Chondrocyte (in vitro differentiated cells): Measurements from ENCODE around the gene MYBL2. TPM values are rescaled to one million over a fixed set of nuclear protein-coding genes. Genes with fewer than 3 reads are reported as not detected.

Experiments
- DNase-seq: peaks from one replicate; pipeline ENCODE4 v3.0.0; 2021; ENCODE audit warnings: mixed read lengths, low spot score
- H3K27ac Mint-ChIP-seq: one replicate; pipeline ENCODE4 v1.8.0; 2021; ENCODE audit warnings: mild to moderate bottlenecking, moderate library complexity, mixed read lengths; ENCODE audit not compliant: unreplicated experiment
- H3K27me3 Mint-ChIP-seq: 2 replicates; pipeline ENCODE4 v1.8.0; 2021; ENCODE audit warnings: low read depth, mixed read lengths
- H3K36me3 Mint-ChIP-seq: 2 replicates; pipeline ENCODE4 v1.8.0; 2021; ENCODE audit warnings: low read depth, mixed read lengths
- H3K4me1 Mint-ChIP-seq: 2 replicates; pipeline ENCODE4 v1.8.0; 2021; ENCODE audit warnings: low read depth, mild to moderate bottlenecking, mixed read lengths
- H3K4me3 Mint-ChIP-seq: one replicate; pipeline ENCODE4 v1.8.0; 2021; ENCODE audit warnings: mild to moderate bottlenecking, moderate library complexity, mixed read lengths; ENCODE audit not compliant: unreplicated experiment
- H3K9me3 Mint-ChIP-seq: 2 replicates; pipeline ENCODE4 v1.8.0; 2021; ENCODE audit warnings: low read depth, mixed read lengths
- total RNA-seq: library from RNA; stranded (reverse); gene quantifications from 3 replicates; pipeline ENCODE4 v1.2.1, GENCODE V29; 2021
- TF ChIP-seq, protein P1 (sequence below): fragments of 200-600 bp; sonication (generic); IDR thresholded peaks from 2 replicates; pipeline ENCODE4 v1.5.0; 2021; ENCODE audit warnings: antibody characterized with exemption, mild to moderate bottlenecking, moderate library complexity

MYBL2 gene
- total RNA-seq, 1 donor from 2014 or later, result 16.8 TPM

DNA sequence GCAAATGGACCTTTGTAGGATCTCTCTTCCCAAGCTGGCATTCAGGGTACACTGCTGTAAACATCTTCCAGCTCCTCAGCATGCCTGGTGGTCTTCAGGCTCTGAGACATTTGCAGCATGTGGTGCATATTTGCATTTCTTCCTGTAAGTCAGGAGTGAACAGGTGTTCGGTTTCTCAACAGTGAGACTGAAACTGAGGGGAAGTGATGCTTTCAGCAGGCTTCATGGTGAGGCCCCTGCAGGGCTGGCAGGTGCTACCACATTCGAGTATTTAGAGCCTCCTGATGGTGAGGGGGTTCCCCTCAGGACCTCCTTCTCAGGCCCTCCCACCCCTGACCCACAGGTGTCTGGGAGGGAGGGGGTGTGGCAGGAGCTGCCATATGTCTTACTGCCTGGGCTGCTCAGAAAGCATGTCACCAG is 15.1 kb downstream of the MYBL2 start:
- H3K36me3 Mint-ChIP-seq, result no peaks in the 10 kb centered on the region
- no peaks in the 10 kb centered on the region for H3K4me1 Mint-ChIP-seq
- H3K27me3 Mint-ChIP-seq, result no peaks in the 10 kb centered on the region
- TF ChIP-seq, protein P1, sequence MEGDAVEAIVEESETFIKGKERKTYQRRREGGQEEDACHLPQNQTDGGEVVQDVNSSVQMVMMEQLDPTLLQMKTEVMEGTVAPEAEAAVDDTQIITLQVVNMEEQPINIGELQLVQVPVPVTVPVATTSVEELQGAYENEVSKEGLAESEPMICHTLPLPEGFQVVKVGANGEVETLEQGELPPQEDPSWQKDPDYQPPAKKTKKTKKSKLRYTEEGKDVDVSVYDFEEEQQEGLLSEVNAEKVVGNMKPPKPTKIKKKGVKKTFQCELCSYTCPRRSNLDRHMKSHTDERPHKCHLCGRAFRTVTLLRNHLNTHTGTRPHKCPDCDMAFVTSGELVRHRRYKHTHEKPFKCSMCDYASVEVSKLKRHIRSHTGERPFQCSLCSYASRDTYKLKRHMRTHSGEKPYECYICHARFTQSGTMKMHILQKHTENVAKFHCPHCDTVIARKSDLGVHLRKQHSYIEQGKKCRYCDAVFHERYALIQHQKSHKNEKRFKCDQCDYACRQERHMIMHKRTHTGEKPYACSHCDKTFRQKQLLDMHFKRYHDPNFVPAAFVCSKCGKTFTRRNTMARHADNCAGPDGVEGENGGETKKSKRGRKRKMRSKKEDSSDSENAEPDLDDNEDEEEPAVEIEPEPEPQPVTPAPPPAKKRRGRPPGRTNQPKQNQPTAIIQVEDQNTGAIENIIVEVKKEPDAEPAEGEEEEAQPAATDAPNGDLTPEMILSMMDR, result no peak
- no peak overlapping the region for H3K4me3 Mint-ChIP-seq
- H3K9me3 Mint-ChIP-seq, result no peaks in the 10 kb centered on the region
- H3K27ac Mint-ChIP-seq, result no peak overlapping the region
- no peak for DNase-seq

DNA sequence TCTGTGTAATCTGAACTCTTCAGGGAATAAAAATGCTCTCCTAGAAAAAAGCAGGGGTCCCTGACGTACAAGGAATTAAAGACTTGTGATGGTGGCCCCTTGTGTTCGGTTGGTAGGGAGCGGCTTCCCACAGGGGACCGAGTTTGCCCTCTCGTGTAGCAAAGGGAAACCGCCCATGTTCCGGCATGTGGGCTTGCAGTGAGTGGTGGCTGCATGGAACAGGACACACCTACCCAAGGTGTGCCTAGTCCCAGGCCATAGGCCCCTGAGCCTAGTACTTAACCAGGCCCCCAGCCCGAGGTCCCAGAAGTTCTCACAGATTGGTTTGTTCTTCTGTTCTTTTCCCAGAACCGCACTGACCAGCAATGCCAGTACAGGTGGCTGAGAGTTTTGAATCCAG is 15.5 kb downstream of the MYBL2 start:
- DNase-seq, result no peak
- no peaks in the 10 kb centered on the region for H3K4me1 Mint-ChIP-seq
- TF ChIP-seq, protein P1, result no peak
- H3K27ac Mint-ChIP-seq, result no peak overlapping the region
- no peaks in the 10 kb centered on the region for H3K9me3 Mint-ChIP-seq
- no peak overlapping the region for H3K4me3 Mint-ChIP-seq
- H3K36me3 Mint-ChIP-seq, result no peaks in the 10 kb centered on the region
- H3K27me3 Mint-ChIP-seq, result no peaks in the 10 kb centered on the region

DNA sequence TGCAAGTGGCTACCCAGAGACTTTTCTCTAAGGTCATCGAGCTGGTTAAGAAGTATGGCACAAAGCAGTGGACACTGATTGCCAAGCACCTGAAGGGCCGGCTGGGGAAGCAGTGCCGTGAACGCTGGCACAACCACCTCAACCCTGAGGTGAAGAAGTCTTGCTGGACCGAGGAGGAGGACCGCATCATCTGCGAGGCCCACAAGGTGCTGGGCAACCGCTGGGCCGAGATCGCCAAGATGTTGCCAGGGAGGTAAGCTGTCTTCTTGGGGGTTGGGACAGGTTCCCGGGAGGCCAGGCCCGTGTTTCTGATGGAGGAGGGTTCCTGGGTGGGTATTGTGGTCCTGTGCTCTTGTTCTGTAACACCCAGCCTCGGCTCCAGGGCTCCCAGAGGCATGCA is 19.9 kb downstream of the MYBL2 start:
- DNase-seq, result no peak
- Mint-ChIP-seq H3K9me3 (no peaks in the 10 kb centered on the region), H3K4me3 (no peak overlapping the region), H3K27ac (no peak overlapping the region), H3K36me3 (no peaks in the 10 kb centered on the region), H3K4me1 (no peaks in the 10 kb centered on the region), H3K27me3 (no peaks in the 10 kb centered on the region)
- TF ChIP-seq, protein P1, result no peak

DNA sequence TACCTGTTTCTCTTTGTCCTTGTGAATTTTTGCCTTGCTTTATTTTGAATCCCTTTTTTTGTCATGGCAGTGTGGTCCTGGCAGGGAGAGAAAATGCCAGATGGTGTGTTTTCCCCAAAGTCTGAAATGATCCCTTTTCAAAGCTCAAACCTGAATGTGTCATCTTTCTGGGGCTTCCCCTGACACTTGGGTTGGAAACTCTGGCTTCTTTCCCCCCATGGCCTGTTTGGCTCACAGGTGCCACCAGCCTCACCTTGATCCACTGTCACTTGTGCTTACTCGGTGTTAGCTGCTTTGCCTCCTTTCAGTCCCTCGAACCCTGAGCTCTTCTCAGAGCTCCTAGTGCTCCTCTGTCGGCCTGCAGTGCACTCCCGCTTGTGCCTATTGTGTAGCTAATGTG is 22.3 kb downstream of the MYBL2 start:
- TF ChIP-seq, protein P1, result no peak
- no peaks in the 10 kb centered on the region for H3K27me3 Mint-ChIP-seq
- H3K4me3 Mint-ChIP-seq, result no peak overlapping the region
- DNase-seq, result no peak
- no peak overlapping the region for H3K27ac Mint-ChIP-seq
- H3K9me3 Mint-ChIP-seq, result no peaks in the 10 kb centered on the region
- no peaks in the 10 kb centered on the region for H3K4me1 Mint-ChIP-seq
- H3K36me3 Mint-ChIP-seq, result no peaks in the 10 kb centered on the region

DNA sequence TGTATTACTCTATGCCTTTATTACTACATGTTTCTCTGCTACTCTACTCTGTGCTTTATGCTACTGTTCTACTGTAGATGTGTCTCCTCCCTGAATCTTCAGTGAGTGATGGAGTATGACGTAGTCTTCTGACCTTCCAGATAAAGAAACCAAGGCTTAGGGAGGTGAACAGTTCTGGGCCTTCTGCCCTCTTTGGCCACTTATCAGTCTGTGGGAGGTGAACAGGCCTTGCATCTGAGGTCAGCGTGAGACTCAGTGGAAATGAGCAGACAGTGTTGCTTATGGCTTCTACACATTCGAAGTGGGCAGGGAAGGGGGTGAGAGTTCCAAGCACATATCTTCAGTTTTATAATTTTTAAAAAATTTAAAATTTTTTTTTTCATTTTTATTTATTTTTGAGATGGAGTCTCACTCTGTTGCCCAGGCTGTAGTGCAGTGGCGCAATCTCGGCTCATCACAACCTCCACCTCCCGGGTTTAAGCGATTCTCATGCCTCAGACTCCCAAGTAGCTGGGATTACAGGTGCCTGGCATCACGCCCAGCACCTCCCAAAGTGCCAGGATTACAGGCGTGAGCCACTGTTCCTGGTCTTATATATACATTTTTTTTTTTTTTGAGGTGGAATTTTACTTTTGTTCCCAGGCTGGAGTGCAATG is 24.2 kb downstream of the MYBL2 start:
- Mint-ChIP-seq H3K27me3 (no peaks in the 10 kb centered on the region), H3K27ac (no peak overlapping the region), H3K4me1 (no peaks in the 10 kb centered on the region), H3K36me3 (no peaks in the 10 kb centered on the region), H3K4me3 (no peak overlapping the region), H3K9me3 (no peaks in the 10 kb centered on the region)
- DNase-seq, result no peak
- TF ChIP-seq, protein P1, result no peak
